Measurements from ENCODE around the gene MACROD2.

Gene MACROD2

DNA sequence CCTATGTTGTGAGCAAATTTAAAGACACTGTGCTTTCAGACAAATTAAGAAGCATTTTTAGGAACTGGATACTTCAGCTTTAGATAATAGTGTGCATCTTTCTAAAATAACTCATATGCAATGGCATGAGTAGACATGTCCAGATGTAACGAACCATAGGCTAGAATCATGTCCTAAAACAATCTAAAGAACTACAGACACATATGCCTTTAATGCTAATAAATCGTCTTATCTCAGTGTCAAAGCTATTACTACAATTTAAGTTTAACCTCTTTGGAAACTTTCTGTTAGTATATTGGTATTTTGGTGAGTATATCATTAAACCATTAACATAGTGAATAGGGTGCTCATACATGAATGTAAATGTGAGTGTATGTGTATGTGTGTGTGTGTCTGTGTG is 1250.6 kb downstream of the MACROD2 start:
- no peak for DNase-seq

DNA sequence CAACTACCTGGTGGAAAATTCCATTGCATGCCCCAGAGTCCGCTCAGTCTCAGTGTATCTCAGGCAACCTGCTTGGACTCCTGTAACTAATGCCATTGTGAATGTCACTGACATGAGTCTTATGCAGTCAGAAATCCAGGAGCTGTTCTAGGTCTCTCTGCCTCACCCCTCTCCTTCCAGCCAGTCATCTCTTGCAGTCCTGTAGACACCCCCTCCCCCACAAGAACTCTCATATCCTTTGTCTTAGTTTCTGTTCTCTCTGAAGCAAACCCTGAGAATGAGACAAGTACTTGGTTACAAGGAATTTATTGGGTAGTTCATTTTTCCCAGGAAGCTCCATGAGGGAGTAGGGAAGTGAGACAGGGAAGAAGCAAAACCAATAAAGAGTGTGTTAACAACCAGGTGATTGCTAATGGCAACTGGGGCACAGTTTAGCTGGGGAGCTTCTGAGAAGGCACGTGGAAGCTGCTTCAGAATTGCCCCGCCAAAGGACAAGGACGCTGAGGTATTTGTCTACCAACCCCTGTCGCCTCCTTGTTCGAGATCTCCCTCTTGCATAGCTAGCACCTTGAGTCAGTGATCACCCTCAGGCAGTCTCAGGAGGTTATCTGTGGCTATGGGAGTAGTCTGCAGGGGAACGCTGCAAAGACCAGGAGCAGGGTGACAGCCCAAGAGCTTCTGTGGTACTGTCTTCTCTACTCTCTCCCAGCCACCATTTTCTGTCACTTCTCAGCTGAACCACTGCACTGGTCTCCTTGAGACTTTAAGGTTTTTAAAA is 1253.5 kb downstream of the MACROD2 start:
- DNase-seq = no peak

DNA sequence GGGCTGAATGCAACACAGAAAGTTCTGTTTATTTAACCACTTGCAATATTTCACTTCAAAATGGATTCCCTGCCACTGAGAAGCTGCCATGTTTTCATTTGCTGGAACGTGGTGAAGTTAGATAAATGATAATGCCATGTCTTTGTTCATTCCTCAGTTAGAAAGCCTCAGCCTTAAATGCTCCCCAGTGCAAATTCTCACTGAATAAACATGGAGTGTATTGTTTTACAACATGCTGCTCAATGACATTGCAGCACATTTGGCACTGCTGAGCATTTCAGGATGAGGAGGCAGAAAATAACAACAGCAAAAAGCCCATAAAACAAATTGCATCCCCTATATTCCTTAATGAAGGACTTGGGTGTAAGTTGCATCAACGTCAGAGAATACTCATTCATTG is 1255.9 kb downstream of the MACROD2 start:
- DNase-seq = no peak

DNA sequence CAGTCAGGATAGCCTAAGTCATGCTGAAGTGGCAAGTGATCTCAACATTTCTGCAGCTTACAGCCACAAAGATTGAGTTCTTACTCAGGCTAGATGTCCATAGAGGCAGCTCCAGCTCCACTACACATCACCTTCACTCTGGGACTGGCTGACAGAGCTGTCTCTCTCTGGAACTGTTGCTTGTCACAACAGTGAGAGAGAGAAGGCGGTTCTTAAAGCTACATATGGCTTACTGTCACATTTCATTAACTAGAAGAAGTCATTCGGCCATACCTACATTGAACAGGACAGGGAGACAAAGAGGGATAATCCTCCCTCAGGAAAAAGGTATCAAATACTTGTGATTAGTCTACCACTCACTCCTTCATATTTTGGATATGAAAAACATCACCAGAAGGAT is 1257.0 kb downstream of the MACROD2 start:
- DNase-seq = no peak

DNA sequence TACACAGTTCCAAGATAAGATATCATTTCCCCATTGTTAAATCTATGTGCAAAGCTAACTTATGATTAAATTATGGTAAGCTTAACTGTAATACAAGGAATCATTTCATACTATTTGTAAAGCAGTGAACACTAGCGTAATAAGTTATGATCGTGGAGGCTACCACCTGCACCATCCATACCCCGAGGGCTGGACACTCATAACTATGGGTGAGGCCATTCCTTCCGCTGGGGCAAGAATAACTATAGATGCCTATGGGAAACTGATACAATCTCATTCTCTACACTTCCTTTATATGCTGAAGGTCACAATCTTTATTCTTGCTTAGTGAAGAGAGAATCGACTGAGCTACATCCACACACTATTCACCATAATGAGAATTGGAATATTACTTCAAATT is 1258.1 kb downstream of the MACROD2 start:
- DNase-seq = no peak

DNA sequence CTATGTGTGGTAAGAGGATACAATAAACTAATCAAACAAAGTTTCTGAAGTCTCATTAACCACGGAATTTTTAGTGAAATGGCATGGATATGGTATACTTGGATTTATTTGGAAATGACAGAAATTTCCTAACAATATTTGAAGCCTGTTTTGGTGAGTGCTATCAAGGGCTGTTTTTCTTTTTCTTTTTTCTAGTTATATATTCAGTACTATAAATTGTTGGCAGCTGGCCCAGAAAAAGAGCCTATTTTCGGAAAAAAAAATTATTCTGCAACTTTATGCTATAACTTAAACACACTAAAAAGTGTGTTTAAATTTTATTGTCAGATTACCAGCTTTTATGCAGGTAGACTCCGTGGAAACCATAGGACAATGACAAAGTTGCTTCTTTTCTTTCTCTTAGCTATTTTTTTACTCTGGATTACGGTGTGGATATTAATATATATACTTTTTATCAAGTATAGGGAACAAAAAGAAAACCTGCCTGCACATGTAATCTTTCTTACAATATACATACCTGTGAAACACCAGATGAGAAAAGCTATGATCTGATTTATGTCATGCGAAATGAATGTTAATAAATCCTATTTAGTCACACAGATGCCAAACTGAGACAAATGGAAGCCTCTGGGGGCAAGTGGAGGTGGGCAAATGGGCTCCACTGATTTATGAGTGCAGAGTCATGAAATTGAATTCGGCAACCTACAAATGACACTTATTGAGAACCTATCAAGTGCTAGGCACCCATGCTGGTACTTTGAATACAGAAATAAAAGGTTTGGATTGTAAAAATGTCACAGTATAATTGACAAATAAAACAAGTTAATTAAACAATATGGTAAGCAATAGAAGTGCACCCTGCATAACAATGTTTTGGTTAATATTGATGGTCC is 1261.6 kb downstream of the MACROD2 start:
- DNase-seq = no peak

DNA sequence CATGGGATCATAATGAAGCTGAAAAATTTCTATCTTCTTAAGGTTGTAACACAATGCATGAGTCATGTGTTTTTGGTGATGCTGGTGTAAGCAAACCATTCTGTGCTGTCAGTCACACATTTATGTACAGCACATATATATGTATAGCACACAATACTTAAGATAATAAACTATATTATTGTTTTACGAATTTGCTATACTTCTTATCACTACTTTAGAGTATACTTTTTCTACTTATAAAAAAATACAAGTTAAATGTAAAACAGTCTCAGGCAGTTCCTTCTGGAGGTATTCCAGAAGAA is 1262.2 kb downstream of the MACROD2 start:
- DNase-seq = no peak

DNA sequence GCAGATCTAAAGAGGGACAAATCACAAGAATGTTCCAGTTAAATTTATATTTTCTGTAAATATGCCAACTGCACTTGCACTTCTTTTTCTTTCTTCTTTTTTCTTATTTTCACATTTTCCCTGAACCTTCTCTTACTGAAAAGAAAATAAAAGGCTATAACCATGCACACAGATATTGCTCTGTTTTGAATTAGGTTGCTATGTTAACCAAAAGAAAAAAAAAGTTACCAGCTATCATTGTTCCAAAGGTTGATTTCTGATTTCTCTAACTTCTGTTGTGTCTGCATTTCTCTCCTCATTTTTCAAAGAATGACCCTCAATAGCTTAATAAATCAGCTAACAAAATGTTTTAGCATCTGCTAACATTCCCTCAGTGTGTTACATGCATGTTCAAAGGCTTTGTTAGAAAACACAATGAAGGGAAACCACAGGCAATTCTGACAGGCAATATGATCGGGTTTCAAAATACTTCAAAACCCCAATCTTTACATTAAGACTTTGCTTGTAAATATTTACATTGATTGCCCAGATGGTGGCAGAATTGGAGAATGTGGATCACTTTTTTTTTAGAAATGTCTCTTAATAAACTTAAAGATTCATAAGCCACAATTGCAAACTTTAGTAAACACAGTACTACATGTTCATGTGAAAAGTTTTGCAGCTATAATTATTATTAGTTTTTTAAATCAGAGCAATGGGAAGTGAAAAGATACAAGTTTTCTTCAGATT is 1270.4 kb downstream of the MACROD2 start:
- DNase-seq = no peak

DNA sequence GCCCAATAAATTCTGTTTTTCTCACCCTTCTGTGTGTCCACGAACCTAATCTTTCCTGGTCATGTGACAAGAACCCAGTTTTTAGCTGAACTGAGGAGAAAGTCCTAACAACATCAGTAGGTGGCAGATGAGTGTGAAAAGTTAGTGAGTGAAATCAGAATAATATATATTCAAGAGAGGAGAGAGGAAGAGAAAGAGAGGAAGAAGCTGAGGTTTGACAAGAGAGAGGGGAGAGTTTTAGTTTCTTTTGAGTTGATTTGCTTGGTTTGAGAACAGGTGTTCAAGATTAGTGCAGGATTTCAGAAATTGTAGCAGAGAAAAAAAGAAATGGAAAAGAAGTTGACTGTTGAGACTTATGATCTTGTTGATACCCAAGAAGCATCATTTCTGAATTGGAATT is 1272.6 kb downstream of the MACROD2 start:
- no peak for DNase-seq

DNA sequence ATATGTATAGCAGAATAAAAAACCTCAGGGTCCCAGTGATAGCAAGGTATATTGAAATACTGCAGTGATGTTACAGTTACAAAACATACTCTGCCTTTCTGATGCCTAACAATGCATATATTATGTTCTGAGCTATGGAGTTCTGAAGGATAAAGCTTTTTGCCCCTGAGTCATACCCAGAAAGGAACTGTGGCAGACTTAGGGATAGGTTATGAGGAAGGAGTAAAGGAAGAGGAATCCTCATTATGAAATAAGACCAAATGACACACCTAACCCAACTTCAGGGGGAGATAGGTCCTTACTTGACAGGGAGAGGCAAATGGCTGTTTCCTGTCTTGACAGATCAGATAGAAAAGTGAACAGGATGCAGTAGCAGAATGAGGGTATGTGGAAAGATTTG is 1282.7 kb downstream of the MACROD2 start:
- DNase-seq = no peak

DNA sequence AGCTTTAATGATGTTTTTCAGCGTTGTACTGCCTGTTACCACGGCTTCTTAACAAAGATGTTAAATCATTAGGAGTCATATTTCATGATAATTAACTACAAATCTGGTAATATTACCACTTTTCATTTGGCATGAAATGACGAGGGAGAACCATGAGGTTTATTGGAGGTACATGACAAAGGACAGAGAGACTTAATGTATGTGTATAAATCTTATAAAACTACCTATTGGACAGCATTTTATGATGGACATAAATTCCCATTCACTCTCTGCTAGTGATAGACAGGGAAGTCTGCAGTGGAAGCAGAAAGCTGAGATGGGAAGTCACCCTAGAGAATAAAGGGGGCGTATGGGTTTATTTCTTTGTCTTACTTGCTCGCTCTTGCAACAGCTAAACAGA is 1292.0 kb downstream of the MACROD2 start:
- no peak for DNase-seq

DNA sequence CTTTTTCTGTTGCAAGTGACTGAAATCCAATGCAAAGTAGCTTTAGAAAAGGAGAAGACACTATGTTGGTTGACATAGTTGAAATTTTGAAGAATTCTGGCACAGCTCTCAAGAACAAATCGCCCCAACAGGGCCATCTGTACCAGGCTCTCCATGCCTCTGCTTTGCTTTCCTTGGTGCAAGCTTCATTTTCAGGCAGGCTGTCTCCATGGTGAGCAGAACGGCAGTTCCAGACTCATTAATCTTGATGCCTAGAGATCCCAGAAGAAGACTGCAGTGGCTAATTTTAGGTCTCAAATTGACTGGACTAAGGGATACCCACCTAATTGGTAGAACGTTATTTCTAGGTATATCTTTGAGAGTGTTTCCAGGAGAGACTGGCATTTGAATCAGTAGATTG is 1292.8 kb downstream of the MACROD2 start:
- peak in 16 of 58 donors; percentile 0 to 43 (median 6) for DNase-seq

DNA sequence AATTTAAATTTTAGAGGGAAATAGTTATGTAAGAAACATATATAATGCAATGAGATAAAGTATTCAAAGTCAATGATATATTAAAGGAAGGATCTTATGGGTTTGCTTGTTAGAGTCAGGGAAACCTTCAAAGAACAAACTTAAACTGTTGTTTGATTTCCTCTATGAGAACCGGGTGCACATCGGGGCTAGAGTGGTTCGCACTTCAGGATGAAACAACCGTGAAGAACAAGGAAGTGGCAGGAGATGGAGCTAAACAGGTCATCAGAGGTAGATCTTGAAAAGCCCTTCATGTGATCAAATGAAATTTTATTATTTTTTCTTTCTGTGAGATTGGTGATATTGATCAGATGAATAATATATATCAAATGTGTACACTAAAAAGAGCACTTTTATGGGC is 1294.0 kb downstream of the MACROD2 start:
- no peak for DNase-seq

DNA sequence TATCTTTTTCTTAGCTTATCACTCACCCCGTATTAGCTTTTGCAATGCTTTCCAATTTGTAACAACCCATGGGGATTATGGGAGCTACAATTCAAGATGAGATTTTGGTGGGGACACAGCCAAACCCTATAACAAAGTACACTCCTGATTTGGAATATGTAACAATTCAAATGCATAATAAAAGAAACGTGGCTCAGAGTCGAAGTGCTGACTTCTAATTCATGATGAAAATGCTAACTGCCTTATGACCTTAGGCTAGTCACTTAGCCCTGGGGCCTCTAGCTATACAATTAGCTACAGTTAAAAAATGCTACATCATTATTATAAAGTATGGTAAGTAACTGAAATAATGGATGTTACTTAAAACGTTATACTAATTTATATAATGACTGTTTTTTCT is 1297.1 kb downstream of the MACROD2 start:
- no peak for DNase-seq

DNA sequence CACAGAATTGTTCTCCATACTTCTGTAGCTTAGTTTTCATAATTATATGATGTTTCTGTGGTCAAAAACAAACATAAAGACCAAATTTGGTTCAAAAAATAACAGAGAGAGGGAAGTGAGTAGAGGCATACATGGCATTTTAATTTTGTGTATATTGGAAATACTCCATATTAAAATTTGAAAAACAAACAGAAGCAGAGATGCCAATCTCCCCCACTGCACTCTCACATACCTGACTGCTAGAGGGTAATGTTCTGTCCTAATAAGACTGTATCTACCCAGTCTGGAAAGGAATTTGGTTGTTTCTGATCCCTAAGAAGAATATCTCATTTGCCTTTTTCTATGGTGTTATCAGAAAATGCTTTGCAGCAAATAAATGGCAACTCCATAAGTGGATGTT is 1301.1 kb downstream of the MACROD2 start:
- no peak for DNase-seq

DNA sequence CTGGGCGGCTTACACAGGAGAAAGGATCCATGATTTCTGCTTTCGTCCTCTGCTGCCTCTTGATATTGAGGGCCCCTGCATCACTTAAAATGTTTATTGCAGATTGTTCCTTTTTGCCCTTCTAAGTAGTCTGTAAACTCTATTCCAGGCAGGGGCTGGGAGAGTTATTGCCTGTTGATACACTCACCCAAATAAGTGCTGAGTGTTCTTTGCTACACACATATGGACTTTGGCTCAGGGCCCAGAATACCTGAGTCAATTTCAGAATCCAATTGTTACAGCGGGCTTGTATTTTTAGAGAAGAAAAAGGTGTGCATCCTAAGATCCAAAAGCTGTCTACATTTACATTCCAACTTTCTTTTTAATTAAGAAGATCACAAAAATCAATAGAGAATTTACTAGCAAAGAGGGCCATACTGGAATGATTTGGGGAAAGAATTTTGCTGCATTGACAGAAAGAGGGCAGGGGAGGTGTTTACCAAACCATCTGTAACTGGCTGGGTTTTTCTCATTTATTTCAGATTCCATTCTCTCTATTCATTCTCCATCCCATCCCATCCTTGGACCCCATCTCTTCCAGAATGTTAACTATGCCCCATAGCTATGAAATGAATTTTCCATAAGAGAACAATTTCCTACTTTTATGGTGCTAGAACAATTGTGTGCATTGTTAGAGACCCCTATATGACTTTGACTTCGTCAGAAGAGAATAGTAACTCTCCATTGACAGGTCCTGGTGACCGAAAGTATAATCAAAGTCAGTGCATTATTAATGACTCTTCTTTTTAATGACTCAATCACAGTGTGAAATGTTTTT is 1302.0 kb downstream of the MACROD2 start:
- DNase-seq = no peak

DNA sequence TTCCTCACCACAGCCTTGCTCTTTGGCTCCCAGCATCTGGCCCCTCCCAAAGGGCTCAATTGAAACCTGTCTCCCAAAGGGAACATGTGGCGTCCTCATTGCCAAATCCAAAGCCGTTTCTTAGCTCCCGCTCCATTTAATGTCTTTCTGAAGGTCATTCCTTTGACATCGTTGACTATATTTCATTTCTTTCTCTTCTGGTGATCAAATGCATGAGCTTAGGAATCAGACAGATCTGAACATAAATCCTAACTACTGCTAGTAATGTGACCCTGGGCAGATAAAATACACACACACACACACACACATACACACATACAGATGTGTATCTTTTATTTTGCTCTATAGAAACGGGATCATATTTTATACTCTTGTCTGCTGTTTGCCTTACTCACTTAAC is 1306.8 kb downstream of the MACROD2 start:
- no peak for DNase-seq

DNA sequence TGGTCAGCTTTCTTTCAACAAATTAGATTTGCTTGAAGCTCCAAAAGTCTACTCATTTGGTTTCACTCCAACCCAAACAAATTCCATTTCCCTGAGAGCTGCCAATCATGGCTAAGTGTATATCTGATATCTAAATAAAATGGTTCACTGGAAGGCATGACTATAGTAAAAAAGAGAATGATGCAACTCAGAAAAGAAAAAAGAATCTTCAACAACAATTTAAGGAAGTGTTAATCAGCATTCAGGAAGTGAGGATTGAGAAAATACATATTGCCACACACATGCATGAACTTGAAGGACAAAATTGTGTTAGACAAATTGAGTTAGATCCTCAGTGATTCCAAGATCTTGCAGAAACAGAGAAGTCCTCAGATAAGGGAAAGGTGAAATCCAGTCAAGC is 1315.0 kb downstream of the MACROD2 start:
- DNase-seq = no peak

DNA sequence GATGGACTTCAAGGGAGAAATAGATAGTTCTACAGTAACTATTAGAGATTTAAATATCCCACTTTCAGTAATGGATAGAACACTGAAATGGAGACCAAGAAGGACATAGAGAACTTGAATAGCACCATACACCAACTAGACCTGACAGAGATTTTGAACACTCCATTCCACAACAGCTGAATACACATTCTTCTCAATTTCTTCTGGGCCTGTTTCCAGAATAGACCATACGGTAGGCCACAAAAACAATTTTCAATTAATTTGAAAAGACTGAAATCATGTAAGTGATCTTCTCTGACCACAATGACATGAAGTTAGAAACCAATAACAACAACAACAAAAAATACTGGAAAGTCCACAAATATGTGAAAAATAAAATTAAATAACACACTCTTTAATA is 1321.2 kb downstream of the MACROD2 start:
- no peak for DNase-seq

DNA sequence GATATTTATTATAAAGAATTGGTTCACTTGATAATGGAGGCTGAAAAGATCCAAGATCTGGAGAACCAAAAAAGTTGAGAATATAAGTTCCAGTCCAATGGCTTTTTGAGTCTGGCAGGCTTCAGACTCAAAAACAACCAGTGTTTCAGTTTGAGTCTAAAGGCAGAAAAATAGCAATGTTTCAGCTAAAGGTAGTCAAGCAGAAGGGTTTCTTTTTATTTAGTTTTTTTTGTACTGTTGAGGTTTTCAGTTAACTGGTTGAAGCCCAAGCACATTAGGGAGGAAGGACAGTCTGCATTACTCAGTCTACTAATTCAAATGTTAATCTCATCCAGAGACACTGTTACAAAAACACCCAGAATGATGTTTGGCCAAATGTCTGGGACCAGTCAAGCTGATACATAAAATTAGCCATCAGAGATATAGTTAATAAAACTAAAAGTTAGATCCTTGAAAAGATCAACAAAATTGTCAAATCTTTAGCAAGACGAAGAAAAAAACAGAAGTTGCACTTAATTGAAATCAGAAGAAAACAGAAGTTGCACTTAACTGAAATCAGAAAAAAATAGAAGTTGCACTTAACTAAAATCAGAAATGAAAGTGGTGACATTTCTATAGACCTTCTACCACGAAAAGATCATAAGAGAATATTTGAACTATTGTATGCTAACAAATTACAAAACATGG is 1322.4 kb downstream of the MACROD2 start:
- DNase-seq = no peak

DNA sequence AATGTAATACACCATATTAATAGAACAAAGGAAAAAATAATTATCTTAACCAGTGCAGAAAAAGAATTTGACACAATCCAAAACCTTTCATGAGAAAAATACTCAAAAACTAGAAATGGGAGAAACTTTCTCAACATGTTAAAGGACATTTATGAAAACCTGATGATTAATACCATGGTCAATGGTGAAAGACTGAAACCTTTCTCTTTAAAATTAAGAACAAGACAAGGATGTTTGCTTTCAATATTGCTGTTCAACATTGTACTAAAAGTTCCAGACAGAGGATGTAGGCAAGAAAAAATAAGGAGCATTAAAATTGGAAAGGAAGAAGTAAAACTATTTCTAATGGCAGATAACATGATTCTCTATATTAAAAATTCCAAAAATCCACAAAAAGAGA is 1323.4 kb downstream of the MACROD2 start:
- no peak for DNase-seq

Measured in anterior cingulate cortex (tissue), 58 donors.